ENCODE measurements around the gene PLCD3.

DNA sequence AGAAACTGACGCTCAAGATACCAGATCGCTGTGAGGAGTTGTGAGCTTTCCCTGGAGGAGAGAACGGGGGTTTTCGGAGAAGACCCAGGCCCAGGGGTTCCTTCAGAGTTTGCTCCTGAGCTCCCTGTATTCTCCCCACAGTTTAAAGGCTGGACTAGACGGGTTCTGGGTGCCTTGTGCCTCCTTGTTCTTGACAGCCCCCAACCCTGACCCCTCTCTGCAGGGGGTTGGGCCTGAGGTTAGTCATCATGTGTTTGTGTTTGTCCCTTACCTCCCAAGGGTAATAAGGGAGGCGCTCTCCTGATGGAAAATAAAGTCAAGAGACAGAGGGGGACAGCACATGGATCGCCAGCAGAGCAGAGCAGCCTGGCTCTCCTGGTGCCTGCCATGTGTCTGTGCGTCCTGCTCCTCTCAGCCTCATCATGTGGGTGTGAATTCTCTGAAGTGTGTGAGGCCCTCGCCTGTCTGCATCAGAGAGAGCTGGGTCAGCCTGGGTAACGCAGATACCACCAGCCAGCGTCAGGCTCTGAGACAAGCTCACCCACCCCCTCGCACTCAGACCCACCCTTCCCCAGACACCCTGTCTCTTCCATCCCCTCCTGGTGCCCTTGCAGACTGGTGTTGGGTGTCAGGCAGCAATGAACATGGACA lies 38.1 kb upstream of the PLCD3 start:
- TF ChIP-seq POLR2A (IDR thresholded peaks at IDR 0.05; ENCODE audit: low read length) (peak; percentile 22), GATA1 (IDR thresholded peaks at IDR 0.05; ENCODE audit: low read depth, low read length) (no peak)
